H9 (cell line): ENCODE measurements around the gene HDGFL1. TPM values are rescaled to one million over a fixed set of nuclear protein-coding genes. Genes with fewer than 3 reads are reported as not detected.

ENCODE experiments used
- DNase-seq: peaks from one replicate; pipeline ENCODE4 v3.0.0-alpha.2; 2017
- H2AFZ ChIP-seq: one replicate; pipeline ENCODE4 v1.6.1; 2013; ENCODE audit warnings: mild to moderate bottlenecking, low read length, control low read depth, moderate library complexity
- H2AK5ac ChIP-seq: 2 replicates; pipeline ENCODE4 v1.6.1; 2013; ENCODE audit warnings: low read length, control low read depth, mixed read lengths; ENCODE audit not compliant: insufficient read length
- H2BK120ac ChIP-seq: one replicate; pipeline ENCODE4 v1.6.1; 2013; ENCODE audit warnings: low read depth, mild to moderate bottlenecking, low read length, control low read depth, inconsistent platforms; ENCODE audit not compliant: poor library complexity, severe bottlenecking
- H2BK12ac ChIP-seq: 2 replicates; pipeline ENCODE4 v1.6.1; 2013; ENCODE audit warnings: low read length, control low read depth, mixed read lengths, low read depth; ENCODE audit not compliant: insufficient read length
- H2BK15ac ChIP-seq: 2 replicates; pipeline ENCODE4 v1.6.1; 2013; ENCODE audit warnings: low read depth, low read length, control low read depth
- H2BK20ac ChIP-seq: one replicate; pipeline ENCODE4 v1.6.1; 2013; ENCODE audit warnings: low read depth, mild to moderate bottlenecking, low read length, control low read depth, inconsistent platforms; ENCODE audit not compliant: poor library complexity, severe bottlenecking
- H2BK5ac ChIP-seq: 2 replicates; pipeline ENCODE4 v1.6.1; 2013; ENCODE audit warnings: low read length, control low read depth, mixed read lengths; ENCODE audit not compliant: insufficient read length
- H3K14ac ChIP-seq: 2 replicates; pipeline ENCODE4 v1.6.1; 2013; ENCODE audit warnings: low read length, control low read depth; ENCODE audit not compliant: insufficient read depth
- H3K18ac ChIP-seq: 2 replicates; pipeline ENCODE4 v1.6.1; 2013; ENCODE audit warnings: low read depth, mild to moderate bottlenecking, mixed read lengths, low read length, control low read depth; ENCODE audit not compliant: insufficient read length
- H3K23ac ChIP-seq: 2 replicates; pipeline ENCODE4 v1.6.1; 2013; ENCODE audit warnings: low read length, control low read depth, mixed read lengths, low read depth; ENCODE audit not compliant: insufficient read length
- H3K23me2 ChIP-seq: 2 replicates; pipeline ENCODE4 v1.6.1; 2013; ENCODE audit warnings: low read depth, mild to moderate bottlenecking, mixed read lengths, low read length, control low read depth; ENCODE audit not compliant: insufficient read length, poor library complexity, severe bottlenecking
- H3K27ac ChIP-seq: 2 replicates; pipeline ENCODE4 v1.5.1; 2013; ENCODE audit warnings: low read length, control low read depth, mixed read lengths, low read depth; ENCODE audit not compliant: insufficient read length
- H3K27me3 ChIP-seq: 2 replicates; pipeline ENCODE4 v1.6.1; 2013; ENCODE audit warnings: low read length, control low read depth, inconsistent platforms; ENCODE audit not compliant: insufficient read depth
- H3K4ac ChIP-seq: 2 replicates; pipeline ENCODE4 v1.6.1; 2013; ENCODE audit warnings: low read depth, mild to moderate bottlenecking, control low read depth, inconsistent platforms, low read length, moderate library complexity
- H3K4me1 ChIP-seq: 2 replicates; pipeline ENCODE4 v1.6.1; 2013; ENCODE audit warnings: low read length, control low read depth, inconsistent platforms; ENCODE audit not compliant: insufficient read depth
- H3K4me2 ChIP-seq: 2 replicates; pipeline ENCODE4 v1.6.1; 2013; ENCODE audit warnings: low read length, control low read depth, mixed read lengths; ENCODE audit not compliant: insufficient read length, insufficient read depth
- H3K56ac ChIP-seq: 2 replicates; pipeline ENCODE4 v1.6.1; 2013; ENCODE audit warnings: low read depth, mild to moderate bottlenecking, mixed read lengths, low read length, control low read depth; ENCODE audit not compliant: insufficient read length
- H3K79me1 ChIP-seq: 2 replicates; pipeline ENCODE4 v1.6.1; 2013; ENCODE audit warnings: low read depth, mild to moderate bottlenecking, moderate library complexity, low read length, control low read depth, inconsistent platforms; ENCODE audit not compliant: insufficient read depth, poor library complexity, severe bottlenecking
- H3K79me2 ChIP-seq: 2 replicates; pipeline ENCODE4 v1.6.1; 2013; ENCODE audit warnings: low read length, control low read depth, inconsistent platforms; ENCODE audit not compliant: insufficient read depth
- H3K9ac ChIP-seq: 2 replicates; pipeline ENCODE4 v1.6.1; 2013; ENCODE audit warnings: low read length, control low read depth, mixed read lengths; ENCODE audit not compliant: insufficient read length; ENCODE audit errors: extremely low read depth
- H3K9me3 ChIP-seq: one replicate; pipeline ENCODE4 v1.6.1; 2013; ENCODE audit warnings: low read depth, low read length, inconsistent platforms; ENCODE audit not compliant: control insufficient read depth
- H3T11ph ChIP-seq: one replicate; pipeline ENCODE4 v1.6.1; 2013; ENCODE audit warnings: mild to moderate bottlenecking, low read length, control low read depth, inconsistent platforms
- H4K20me1 ChIP-seq: one replicate; pipeline ENCODE4 v1.6.1; 2013; ENCODE audit not compliant: control insufficient read depth, insufficient read length, insufficient read depth
- H4K5ac ChIP-seq: 2 replicates; pipeline ENCODE4 v1.6.1; 2013; ENCODE audit warnings: low read depth, mild to moderate bottlenecking, mixed read lengths, low read length, control low read depth; ENCODE audit not compliant: insufficient read length
- H4K8ac ChIP-seq: replicated peaks from 2 replicates; pipeline ENCODE4 v1.6.1; 2013; ENCODE audit warnings: low read length, control low read depth, mixed read lengths, low read depth; ENCODE audit not compliant: insufficient read length
- H4K91ac ChIP-seq: 2 replicates; pipeline ENCODE4 v1.6.1; 2013; ENCODE audit warnings: low read depth, mild to moderate bottlenecking, moderate library complexity, mixed read lengths, low read length, control low read depth; ENCODE audit not compliant: insufficient read length
- H3K27ac Mint-ChIP-seq, 3 experiments: 2 replicates in 2 of 3; 3 replicates in 1 of 3; pipeline ENCODE4 v1.8.0; 2020 to 2021; ENCODE audit warnings: mixed read lengths in 3 of 3, mild to moderate bottlenecking in 1 of 3, moderate library complexity in 1 of 3
- H3K27me3 Mint-ChIP-seq: 2 replicates; pipeline ENCODE4 v1.8.0; 2021; ENCODE audit warnings: low read depth, mild to moderate bottlenecking, moderate library complexity, mixed read lengths
- H3K36me3 Mint-ChIP-seq, 3 experiments: 2 replicates in 2 of 3; 3 replicates in 1 of 3; pipeline ENCODE4 v1.8.0; 2020 to 2021; ENCODE audit warnings: low read depth in 3 of 3, mixed read lengths in 3 of 3; ENCODE audit not compliant: insufficient read depth in 1 of 3
- H3K4me1 Mint-ChIP-seq, 2 experiments: 2 replicates each; pipeline ENCODE4 v1.8.0; 2020; ENCODE audit warnings: mixed read lengths in 2 of 2
- H3K4me3 Mint-ChIP-seq, 2 experiments: 2 replicates in 1 of 2; 3 replicates in 1 of 2; pipeline ENCODE4 v1.8.0; 2020 to 2021; ENCODE audit warnings: mild to moderate bottlenecking in 2 of 2, mixed read lengths in 2 of 2, moderate library complexity in 1 of 2
- H3K9me3 Mint-ChIP-seq, 2 experiments: 2 replicates in 1 of 2; 3 replicates in 1 of 2; pipeline ENCODE4 v1.8.0; 2020; ENCODE audit warnings: mild to moderate bottlenecking in 2 of 2, mixed read lengths in 2 of 2, moderate library complexity in 1 of 2
- WGBS: extraction: QIAGEN DNeasy Blood & Tissue Kit; methylation state at CpG from one replicate; pipeline ENCODE4 v1.1.7; 2013; ENCODE audit warnings: missing lambda C conversion rate, low lambda C conversion rate, mixed read lengths; ENCODE audit not compliant: insufficient read length; ENCODE audit errors: extremely low coverage; 5-methylcytosine and 5-hydroxymethylcytosine counted together
- long read RNA-seq: library from polyadenylated mRNA; unstranded; transcript quantifications from one replicate; pipeline ENCODE4 v2.0.0, GENCODE V29; 2020
- total RNA-seq: library from RNA; stranded (reverse); gene quantifications from 2 replicates; pipeline ENCODE4 v1.2.1, GENCODE V29; 2021
- TF ChIP-seq, protein P1 (sequence below): fragments of 200-600 bp; sonication (generic); conservative IDR thresholded peaks from 3 replicates; pipeline ENCODE4 v1.8.0; 2021; ENCODE audit warnings: antibody characterized with exemption, mild to moderate bottlenecking

Gene HDGFL1
- not detected in 2 replicates for total RNA-seq
- long read RNA-seq, result 0 reads

DNA sequence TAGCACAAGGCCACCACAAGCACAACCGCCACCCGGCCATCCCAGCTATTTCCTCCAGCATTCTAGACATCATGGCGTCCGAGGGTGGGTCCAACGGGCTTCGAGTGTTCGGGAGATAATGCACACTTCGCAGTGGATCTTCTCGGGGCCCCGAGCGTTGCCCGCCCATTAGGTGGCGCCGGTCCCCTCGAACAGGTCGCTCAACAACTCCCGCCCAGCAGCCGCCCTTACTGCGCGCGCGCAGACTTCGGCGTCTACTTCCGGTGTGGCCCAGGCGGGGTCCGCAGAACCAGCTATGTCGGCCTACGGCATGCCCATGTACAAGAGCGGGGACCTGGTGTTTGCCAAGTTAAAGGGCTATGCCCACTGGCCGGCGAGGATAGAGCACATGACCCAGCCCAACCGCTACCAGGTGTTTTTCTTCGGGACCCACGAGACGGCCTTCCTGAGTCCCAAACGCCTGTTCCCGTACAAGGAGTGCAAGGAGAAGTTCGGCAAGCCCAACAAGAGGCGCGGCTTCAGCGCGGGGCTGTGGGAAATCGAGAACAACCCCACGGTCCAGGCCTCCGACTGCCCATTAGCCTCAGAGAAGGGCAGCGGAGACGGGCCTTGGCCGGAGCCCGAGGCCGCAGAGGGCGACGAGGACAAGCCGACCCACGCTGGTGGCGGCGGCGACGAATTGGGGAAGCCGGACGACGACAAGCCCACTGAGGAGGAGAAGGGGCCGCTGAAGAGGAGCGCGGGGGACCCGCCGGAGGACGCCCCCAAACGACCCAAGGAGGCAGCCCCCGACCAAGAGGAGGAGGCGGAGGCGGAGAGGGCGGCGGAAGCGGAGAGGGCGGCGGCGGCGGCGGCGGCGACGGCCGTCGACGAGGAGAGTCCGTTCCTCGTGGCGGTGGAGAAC, at the start of gene HDGFL1:
TSS of gene HDGFL1 (plus strand) at position 286 of the 904 bp plus-strand sequence. CDS start at position 296, 10 bp downstream.
- DNase-seq, result peak; percentile 24
- H3K4me3 Mint-ChIP-seq, result no peak within 1 kb of the TSS
- no CpG with 5 or more reads among the region's 89 CpGs for WGBS

More for the DNA sequence above, at the start of gene HDGFL1:
- Histone ChIP-seq H3K56ac (no peak within 1 kb of the TSS), H3K79me1 (no peaks in the 10 kb centered on the region), H3K27me3 (no peaks in the 10 kb centered on the region), H2BK20ac (no peak within 1 kb of the TSS), H2BK12ac (no peak within 1 kb of the TSS), H3K14ac (no peak within 1 kb of the TSS; the same call in 1 of the 2 replicates), H4K5ac (no peak within 1 kb of the TSS), H3K9ac (no peak within 1 kb of the TSS), H3K4me1 (no peaks in the 10 kb centered on the region), H3K23ac (no peak within 1 kb of the TSS), H4K91ac (no peak within 1 kb of the TSS), H4K8ac (no peak within 1 kb of the TSS), H3K79me2 (no peaks in the 10 kb centered on the region), H4K20me1 (no peaks in the 10 kb centered on the region), H3K18ac (no peak within 1 kb of the TSS), H2BK120ac (no peak within 1 kb of the TSS), H3K23me2 (no peaks in the 10 kb centered on the region), H3K9me3 (no peaks in the 10 kb centered on the region), H2BK15ac (no peak within 1 kb of the TSS), H2AK5ac (no peak within 1 kb of the TSS), H2BK5ac (no peak within 1 kb of the TSS), H3K4me2 (no peak within 1 kb of the TSS), H2AFZ (no peak within 1 kb of the TSS), H3T11ph (no peak within 1 kb of the TSS), H3K4ac (no peak within 1 kb of the TSS), H3K27ac (no peak within 1 kb of the TSS)
- Mint-ChIP-seq H3K9me3 (peaks cover 0 to 7% of the 10 kb centered on the region in 2 experiments; a peak in 2 of 5 replicates), H3K27ac (no peak within 1 kb of the TSS), H3K4me1 (peaks cover 16 to 21% of the 10 kb centered on the region in 2 experiments), H3K36me3 (peaks cover 0 to 8% (median 0%) of the 10 kb centered on the region in 3 experiments; a peak in 2 of 7 replicates), H3K27me3 (no peaks in the 10 kb centered on the region; the same call in 1 of the 2 replicates)
- TF ChIP-seq, protein P1, sequence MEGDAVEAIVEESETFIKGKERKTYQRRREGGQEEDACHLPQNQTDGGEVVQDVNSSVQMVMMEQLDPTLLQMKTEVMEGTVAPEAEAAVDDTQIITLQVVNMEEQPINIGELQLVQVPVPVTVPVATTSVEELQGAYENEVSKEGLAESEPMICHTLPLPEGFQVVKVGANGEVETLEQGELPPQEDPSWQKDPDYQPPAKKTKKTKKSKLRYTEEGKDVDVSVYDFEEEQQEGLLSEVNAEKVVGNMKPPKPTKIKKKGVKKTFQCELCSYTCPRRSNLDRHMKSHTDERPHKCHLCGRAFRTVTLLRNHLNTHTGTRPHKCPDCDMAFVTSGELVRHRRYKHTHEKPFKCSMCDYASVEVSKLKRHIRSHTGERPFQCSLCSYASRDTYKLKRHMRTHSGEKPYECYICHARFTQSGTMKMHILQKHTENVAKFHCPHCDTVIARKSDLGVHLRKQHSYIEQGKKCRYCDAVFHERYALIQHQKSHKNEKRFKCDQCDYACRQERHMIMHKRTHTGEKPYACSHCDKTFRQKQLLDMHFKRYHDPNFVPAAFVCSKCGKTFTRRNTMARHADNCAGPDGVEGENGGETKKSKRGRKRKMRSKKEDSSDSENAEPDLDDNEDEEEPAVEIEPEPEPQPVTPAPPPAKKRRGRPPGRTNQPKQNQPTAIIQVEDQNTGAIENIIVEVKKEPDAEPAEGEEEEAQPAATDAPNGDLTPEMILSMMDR, result no peak
